ENCODE data around the gene NUDT10. TPM values are rescaled to one million over a fixed set of nuclear protein-coding genes. Genes with fewer than 3 reads are reported as not detected.

NUDT10 gene
- 0.12 TPM for total RNA-seq (2013)
- polyA plus RNA-seq: not detected
- not detected in 2 replicates for polyA minus RNA-seq
- total RNA-seq: 0 to 0.45 (median 0.17) reads per million in 11 experiments

GRCh38 chrX:51332188-51332942 is at the start of gene NUDT10:
Gene NUDT10, plus strand, starts transcription at chrX:51332822. Its CDS starts 144 bp downstream, at chrX:51332966.
- Histone ChIP-seq H3K27ac (ENCODE audit: low read depth in 1 of 2, low read length in 2 of 2) (no peak within 1 kb of the TSS), H3K36me3 (replicated peaks in 1 of 2; ENCODE audit: control insufficient read depth in 1 of 2, insufficient read depth in 2 of 2, low read length in 2 of 2) (no peaks in the 10 kb centered on the region), H3K4me2 (replicated peaks; ENCODE audit: extremely low read depth, low read length, poor library complexity, severe bottlenecking) (peak within 1 kb of the TSS; percentile 46), H3K79me2 (ENCODE audit: insufficient read depth, low read length) (no peaks in the 10 kb centered on the region), H3K9ac (ENCODE audit: insufficient read depth, low read length, poor library complexity, severe bottlenecking) (no peak within 1 kb of the TSS), H4K20me1 (ENCODE audit: insufficient read depth, low read length) (no peaks in the 10 kb centered on the region), H3K9me3 (replicated peaks in 1 of 2; ENCODE audit: control insufficient read depth in 1 of 2, insufficient read depth in 1 of 2, low read length in 2 of 2) (no peaks in the 10 kb centered on the region), H3K4me3 (replicated peaks in 1 of 3; ENCODE audit: low read depth in 2 of 3, low read length in 3 of 3) (peak within 1 kb of the TSS; percentile 21 to 44 (median 23)), H3K27me3 (ENCODE audit: control insufficient read depth in 2 of 2, insufficient read depth in 2 of 2, low read length in 2 of 2) (peaks cover 0 to 2% of the 10 kb centered on the region in 2 donors), H3K4me1 (ENCODE audit: control insufficient read depth in 1 of 2, insufficient read depth in 2 of 2, low read length in 2 of 2) (no peaks in the 10 kb centered on the region), H2AFZ (ENCODE audit: insufficient read depth, low read depth, low read length, poor library complexity, severe bottlenecking) (no peak within 1 kb of the TSS)
- DNase-seq: no peak
- WGBS (ENCODE audit: insufficient coverage): under 1% methylated on average over 37 of the region's 68 CpGs
- TF ChIP-seq, protein P1, sequence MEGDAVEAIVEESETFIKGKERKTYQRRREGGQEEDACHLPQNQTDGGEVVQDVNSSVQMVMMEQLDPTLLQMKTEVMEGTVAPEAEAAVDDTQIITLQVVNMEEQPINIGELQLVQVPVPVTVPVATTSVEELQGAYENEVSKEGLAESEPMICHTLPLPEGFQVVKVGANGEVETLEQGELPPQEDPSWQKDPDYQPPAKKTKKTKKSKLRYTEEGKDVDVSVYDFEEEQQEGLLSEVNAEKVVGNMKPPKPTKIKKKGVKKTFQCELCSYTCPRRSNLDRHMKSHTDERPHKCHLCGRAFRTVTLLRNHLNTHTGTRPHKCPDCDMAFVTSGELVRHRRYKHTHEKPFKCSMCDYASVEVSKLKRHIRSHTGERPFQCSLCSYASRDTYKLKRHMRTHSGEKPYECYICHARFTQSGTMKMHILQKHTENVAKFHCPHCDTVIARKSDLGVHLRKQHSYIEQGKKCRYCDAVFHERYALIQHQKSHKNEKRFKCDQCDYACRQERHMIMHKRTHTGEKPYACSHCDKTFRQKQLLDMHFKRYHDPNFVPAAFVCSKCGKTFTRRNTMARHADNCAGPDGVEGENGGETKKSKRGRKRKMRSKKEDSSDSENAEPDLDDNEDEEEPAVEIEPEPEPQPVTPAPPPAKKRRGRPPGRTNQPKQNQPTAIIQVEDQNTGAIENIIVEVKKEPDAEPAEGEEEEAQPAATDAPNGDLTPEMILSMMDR (IDR thresholded peaks at IDR 0.05): no peak
- Mint-ChIP-seq H3K4me3 (peak within 1 kb of the TSS; percentile 81 to 88), H3K4me1 (peaks cover 5% of the 10 kb centered on the region), H3K27me3 (ENCODE audit: low read depth in 3 of 3) (peaks cover 3 to 28% (median 23%) of the 10 kb centered on the region in 3 donors), H3K9me3 (peaks cover 0 to 8% (median 0%) of the 10 kb centered on the region in 7 donors), H3K27ac (no peak within 1 kb of the TSS), H3K36me3 (no peaks in the 10 kb centered on the region)
- intact Hi-C loops (cut with micrococcal nuclease): no loop called here

GRCh38 chrX:51292421-51292820 is 40.2 kb upstream of the NUDT10 start:
- no peaks in the 10 kb centered on the region for H3K4me1 Mint-ChIP-seq
- no peaks in the 10 kb centered on the region for H3K36me3 ChIP-seq (replicated peaks in 1 of 2; ENCODE audit: control insufficient read depth in 1 of 2, insufficient read depth in 2 of 2, low read length in 2 of 2)

More at GRCh38 chrX:51292421-51292820, 40.2 kb upstream of the NUDT10 start:
- Mint-ChIP-seq H3K27ac (no peak overlapping the region), H3K4me3 (no peak overlapping the region), H3K27me3 (ENCODE audit: low read depth in 3 of 3) (peaks cover 0 to 1% (median 0%) of the 10 kb centered on the region in 3 donors), H3K36me3 (no peaks in the 10 kb centered on the region), H3K9me3 (peaks cover 0 to 6% (median 0%) of the 10 kb centered on the region in 7 donors)
- DNase-seq: no peak
- no peak overlapping the region for H3K4me2 ChIP-seq (replicated peaks; ENCODE audit: extremely low read depth, low read length, poor library complexity, severe bottlenecking)
- H3K9me3 ChIP-seq (replicated peaks in 1 of 2; ENCODE audit: control insufficient read depth in 1 of 2, insufficient read depth in 1 of 2, low read length in 2 of 2): no peaks in the 10 kb centered on the region
- no peak overlapping the region for H3K27ac ChIP-seq (ENCODE audit: low read depth in 1 of 2, low read length in 2 of 2)
- H2AFZ ChIP-seq (ENCODE audit: insufficient read depth, low read depth, low read length, poor library complexity, severe bottlenecking): no peak overlapping the region
- TF ChIP-seq, protein P1 (IDR thresholded peaks at IDR 0.05): no peak
- no peaks in the 10 kb centered on the region for H3K4me1 ChIP-seq (ENCODE audit: control insufficient read depth in 1 of 2, insufficient read depth in 2 of 2, low read length in 2 of 2)
- no peak overlapping the region for H3K9ac ChIP-seq (ENCODE audit: insufficient read depth, low read length, poor library complexity, severe bottlenecking)
- WGBS (ENCODE audit: insufficient coverage): no CpG with 5 or more reads among the region's 3 CpGs
- H3K79me2 ChIP-seq (ENCODE audit: insufficient read depth, low read length): no peaks in the 10 kb centered on the region
- no peaks in the 10 kb centered on the region for H3K27me3 ChIP-seq (ENCODE audit: control insufficient read depth in 2 of 2, insufficient read depth in 2 of 2, low read length in 2 of 2)
- no peak overlapping the region for H3K4me3 ChIP-seq (replicated peaks in 1 of 3; ENCODE audit: low read depth in 2 of 3, low read length in 3 of 3)
- intact Hi-C loops (cut with micrococcal nuclease): no loop called here
- no peaks in the 10 kb centered on the region for H4K20me1 ChIP-seq (ENCODE audit: insufficient read depth, low read length)

Data from CD14-positive monocyte (primary cell).